Hepatocyte (in vitro differentiated cells): ENCODE data around the gene PRR23E.

Source experiments
- CTCF ChIP-seq: fragments of 200-600 bp; sonication (generic); IDR thresholded peaks from 2 replicates; pipeline ENCODE4 v1.5.1; 2016; ENCODE audit warnings: antibody characterized with exemption, mild to moderate bottlenecking; ENCODE audit not compliant: poor library complexity
- EZH2 ChIP-seq: fragments of 200-600 bp; sonication (generic); IDR thresholded peaks from 2 replicates; pipeline ENCODE4 v1.6.1; 2016; ENCODE audit warnings: antibody characterized with exemption, mild to moderate bottlenecking, borderline replicate concordance

DNA sequence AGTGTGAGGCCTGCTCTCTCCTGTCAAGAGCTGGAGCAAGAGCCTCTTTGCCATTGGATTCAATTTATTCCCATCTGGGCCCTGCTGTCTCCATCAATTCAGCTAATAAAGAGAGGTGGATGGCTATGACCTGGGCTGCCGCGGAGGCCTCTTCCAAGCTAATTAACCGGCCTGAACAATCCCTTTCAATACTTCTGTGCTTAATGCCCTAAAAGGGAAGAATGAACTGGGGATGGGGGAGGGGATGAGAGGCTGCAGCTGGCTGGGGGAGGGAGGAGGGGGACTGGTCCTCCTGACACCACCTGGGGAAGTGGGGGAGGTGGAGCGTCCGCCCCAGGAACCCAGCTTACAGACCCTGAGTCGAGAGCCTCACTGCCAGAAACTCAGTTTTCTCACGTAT lies 33.4 kb upstream of the PRR23E start:
- TF ChIP-seq EZH2 (no peak), CTCF (no peak)
